Activated CD8-positive, alpha-beta memory T cell treated with anti-CD3 and anti-CD28 coated beads for 48 hours (primary cell): ENCODE results near the gene CCL4.
"Not testable (repeated sequence)": the region's sequence is repeated elsewhere in the genome, so short reads cannot be mapped to it uniquely, and the experiment has no call there.

Source experiments
- DNase-seq, 3 experiments: peaks; one replicate each; pipeline ENCODE4 v3.0.0-alpha.2; 2020; ENCODE audit warnings: low read depth in 2 of 3, low spot score in 2 of 3

Gene CCL4

GRCh38 chr17:36103401-36103975 lies at the start of gene CCL4:
TSS of gene CCL4 (plus strand) at chr17:36103827. CDS start at chr17:36103906, 79 bp downstream.
- not testable (repeated sequence) for DNase-seq

GRCh38 chr17:36055171-36055570 lies 48.5 kb upstream of the CCL4 start:
- no peak for DNase-seq

- no peak for DNase-seq
Observed at GRCh38 chr17:36055921-36056520, 47.6 kb upstream of the CCL4 start.

GRCh38 chr17:36057911-36058310 lies 45.7 kb upstream of the CCL4 start:
- no peak for DNase-seq

GRCh38 chr17:36059406-36059805 lies 44.2 kb upstream of the CCL4 start:
- no peak for DNase-seq

GRCh38 chr17:36060816-36061215 lies 42.8 kb upstream of the CCL4 start:
- no peak for DNase-seq

GRCh38 chr17:36063786-36064541 lies 39.7 kb upstream of the CCL4 start, which contains the start of gene CCL18:
TSS of gene CCL18 (plus strand) at chr17:36064272. CDS start at chr17:36064343, 71 bp downstream.
- no peak for DNase-seq

GRCh38 chr17:36066365-36066985 lies 37.2 kb upstream of the CCL4 start:
- no peak for DNase-seq

- no peak for DNase-seq
Observed at GRCh38 chr17:36068524-36068923, 35.1 kb upstream of the CCL4 start.

- no peak for DNase-seq
Observed at GRCh38 chr17:36069136-36069535, 34.5 kb upstream of the CCL4 start.

- DNase-seq, result no peak
Observed at GRCh38 chr17:36070427-36070826, 33.2 kb upstream of the CCL4 start.

- DNase-seq, result no peak
Observed at GRCh38 chr17:36071751-36072150, 31.9 kb upstream of the CCL4 start.

GRCh38 chr17:36072431-36073121 lies 31.1 kb upstream of the CCL4 start:
- peak; percentile 65 to 82 (median 69) for DNase-seq

GRCh38 chr17:36074365-36074764 lies 29.3 kb upstream of the CCL4 start:
- no peak for DNase-seq

GRCh38 chr17:36081681-36082471 lies 21.8 kb upstream of the CCL4 start:
- not testable (repeated sequence) for DNase-seq

- DNase-seq, result peak in 1 of 3 experiments; percentile 44
Observed at GRCh38 chr17:36082482-36083120, 21.0 kb upstream of the CCL4 start.

- not testable (repeated sequence) for DNase-seq
Observed at GRCh38 chr17:36083691-36084090, 19.9 kb upstream of the CCL4 start.

- no peak for DNase-seq
Observed at GRCh38 chr17:36085765-36086164, 17.9 kb upstream of the CCL4 start.

GRCh38 chr17:36086791-36087190 lies 16.8 kb upstream of the CCL4 start:
- no peak for DNase-seq

- DNase-seq, result not testable (repeated sequence)
Observed at GRCh38 chr17:36087471-36087870, 16.2 kb upstream of the CCL4 start.
